ENCODE measurements around the gene PPP1CC.

DNA sequence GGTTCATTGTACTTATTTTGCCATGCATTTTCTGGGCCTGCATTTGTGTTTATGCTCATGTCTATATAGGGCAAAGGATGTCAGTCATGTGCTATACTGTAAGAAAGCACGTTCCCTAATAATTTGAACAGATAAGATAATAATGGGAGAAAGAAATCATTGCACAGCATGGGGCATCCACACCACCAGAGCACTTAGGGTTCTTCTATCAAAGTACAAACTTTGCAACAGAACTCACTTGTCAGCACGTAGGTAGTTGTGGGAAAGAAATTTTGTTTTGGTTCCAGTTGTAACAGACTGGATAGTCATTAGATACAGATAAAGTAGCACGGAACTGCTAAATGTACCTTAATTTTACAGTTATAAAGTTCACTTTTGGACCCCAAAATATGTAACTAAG is 10.1 kb downstream of the PPP1CC start:
- TF ChIP-seq, protein P1, sequence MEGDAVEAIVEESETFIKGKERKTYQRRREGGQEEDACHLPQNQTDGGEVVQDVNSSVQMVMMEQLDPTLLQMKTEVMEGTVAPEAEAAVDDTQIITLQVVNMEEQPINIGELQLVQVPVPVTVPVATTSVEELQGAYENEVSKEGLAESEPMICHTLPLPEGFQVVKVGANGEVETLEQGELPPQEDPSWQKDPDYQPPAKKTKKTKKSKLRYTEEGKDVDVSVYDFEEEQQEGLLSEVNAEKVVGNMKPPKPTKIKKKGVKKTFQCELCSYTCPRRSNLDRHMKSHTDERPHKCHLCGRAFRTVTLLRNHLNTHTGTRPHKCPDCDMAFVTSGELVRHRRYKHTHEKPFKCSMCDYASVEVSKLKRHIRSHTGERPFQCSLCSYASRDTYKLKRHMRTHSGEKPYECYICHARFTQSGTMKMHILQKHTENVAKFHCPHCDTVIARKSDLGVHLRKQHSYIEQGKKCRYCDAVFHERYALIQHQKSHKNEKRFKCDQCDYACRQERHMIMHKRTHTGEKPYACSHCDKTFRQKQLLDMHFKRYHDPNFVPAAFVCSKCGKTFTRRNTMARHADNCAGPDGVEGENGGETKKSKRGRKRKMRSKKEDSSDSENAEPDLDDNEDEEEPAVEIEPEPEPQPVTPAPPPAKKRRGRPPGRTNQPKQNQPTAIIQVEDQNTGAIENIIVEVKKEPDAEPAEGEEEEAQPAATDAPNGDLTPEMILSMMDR (IDR thresholded peaks at IDR 0.05), result no peak
- TF ChIP-seq POLR2A (IDR thresholded peaks at IDR 0.05; ENCODE audit: low read depth) (no peak), POLR2AphosphoS5 (IDR thresholded peaks at IDR 0.05) (no peak), EP300 (IDR thresholded peaks at IDR 0.05) (no peak)
